NCI-H69 (cell line): ENCODE measurements around the gene CDH23.

ENCODE experiments used
- DNase-seq: peaks from one replicate; lab custom pipeline; 2025; lab: John Stamatoyannopoulos, UW

CDH23 gene

DNA sequence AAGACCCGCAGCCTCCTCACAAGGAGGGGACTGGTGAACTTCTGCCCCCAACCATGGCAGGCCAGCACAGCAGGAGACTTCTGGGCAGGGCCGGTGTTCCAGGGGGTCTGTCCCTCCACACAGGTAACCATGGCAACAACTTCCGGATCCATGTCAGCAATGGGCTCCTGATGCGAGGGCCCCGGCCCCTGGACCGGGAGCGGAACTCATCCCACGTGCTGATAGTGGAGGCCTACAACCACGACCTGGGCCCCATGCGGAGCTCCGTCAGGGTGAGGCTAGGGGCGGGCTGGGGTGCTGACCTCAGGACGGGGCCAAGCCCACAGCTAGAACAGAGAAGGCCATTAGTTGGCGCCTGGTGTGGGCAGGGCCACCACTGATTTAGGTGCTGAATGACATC is 328.5 kb downstream of the CDH23 start:
- no peak for DNase-seq

DNA sequence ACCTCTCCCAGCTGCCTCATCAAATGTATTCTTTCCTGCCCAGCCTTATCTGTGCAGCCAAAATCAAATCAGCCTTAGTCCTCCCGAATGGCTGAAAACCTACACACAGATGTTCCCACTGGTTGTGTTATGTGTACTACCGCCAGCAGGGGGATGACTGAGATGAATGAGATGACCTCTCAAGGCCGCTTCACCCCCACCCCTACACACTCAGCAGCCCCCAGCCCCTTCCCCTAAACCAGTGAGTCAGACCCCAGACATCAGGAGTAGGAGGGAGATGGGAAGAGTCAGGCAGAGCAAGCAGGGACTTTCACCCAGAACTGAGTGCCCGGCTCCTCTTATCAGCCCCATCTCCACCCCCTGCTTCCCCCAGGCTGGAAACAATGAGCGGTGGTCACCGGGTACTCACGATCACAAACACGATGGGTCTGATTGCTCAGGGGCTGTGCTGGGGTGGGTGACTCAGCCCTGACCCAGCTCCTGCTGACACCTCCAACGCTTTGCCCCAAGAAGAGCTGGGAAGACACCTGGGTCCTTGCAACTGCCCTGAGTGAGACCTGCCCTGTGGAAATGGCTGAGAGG is 329.4 kb downstream of the CDH23 start:
- DNase-seq: no peak

GRCh38 chr10:71726580-71727104 is 329.9 kb downstream of the CDH23 start:
- no peak for DNase-seq

- DNase-seq: no peak
These were observed 330.5 kb downstream of the CDH23 start for GRCh38 chr10:71727105-71727737.

DNA sequence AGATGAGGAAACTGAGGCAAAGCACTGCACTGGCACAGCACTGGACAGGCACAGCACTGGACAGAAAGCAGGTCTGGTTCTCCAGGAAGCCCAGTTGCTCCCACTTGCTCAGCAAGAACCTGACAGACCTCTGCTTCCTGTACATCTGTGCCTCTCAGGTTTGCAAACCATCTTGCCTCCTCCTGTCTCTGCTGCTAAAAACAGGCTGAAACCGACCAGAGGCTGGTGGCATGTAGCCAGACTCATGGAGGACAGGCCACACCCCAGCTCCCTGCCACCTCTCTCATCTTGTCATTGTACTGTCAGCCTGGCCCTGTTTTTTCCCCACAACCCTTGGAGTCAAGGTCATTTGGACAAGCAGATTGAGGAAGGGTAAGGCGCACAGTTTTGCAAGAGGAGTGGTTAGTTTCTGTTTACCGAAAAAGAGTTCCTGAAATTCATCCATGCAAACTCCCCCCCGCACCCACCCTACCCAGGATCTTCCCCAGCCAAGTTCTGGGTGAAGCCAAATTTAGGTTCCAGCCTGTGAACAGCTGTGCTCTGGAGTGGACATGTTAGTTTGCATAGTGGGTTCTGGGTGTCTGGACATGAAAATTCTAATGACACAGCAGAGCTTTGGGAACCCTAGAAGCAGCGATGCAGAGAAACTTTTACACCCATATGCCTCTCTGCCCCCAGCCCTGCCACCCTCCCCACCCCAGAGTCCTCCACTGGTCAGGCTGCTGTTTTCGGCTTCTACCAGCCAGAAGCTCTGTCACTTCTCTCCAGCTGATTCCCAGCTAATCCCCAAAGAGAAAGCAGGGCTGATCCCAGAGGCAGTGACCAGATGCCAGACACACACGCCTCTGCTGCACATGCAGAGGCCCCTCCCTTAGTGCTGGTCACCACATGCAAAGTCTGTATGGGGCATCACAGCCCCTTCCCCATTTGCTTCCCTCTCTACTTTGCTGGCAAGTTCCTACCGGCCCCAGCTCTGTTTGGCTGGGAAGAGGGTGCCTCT is 331.3 kb downstream of the CDH23 start:
- DNase-seq: peak; percentile 75

GRCh38 chr10:71729161-71729636 is 332.5 kb downstream of the CDH23 start:
- DNase-seq: peak; percentile 86

GRCh38 chr10:71731791-71732190 is 335.1 kb downstream of the CDH23 start:
- DNase-seq: no peak

- no peak for DNase-seq
These were observed 338.1 kb downstream of the CDH23 start for GRCh38 chr10:71734797-71735196.

DNA sequence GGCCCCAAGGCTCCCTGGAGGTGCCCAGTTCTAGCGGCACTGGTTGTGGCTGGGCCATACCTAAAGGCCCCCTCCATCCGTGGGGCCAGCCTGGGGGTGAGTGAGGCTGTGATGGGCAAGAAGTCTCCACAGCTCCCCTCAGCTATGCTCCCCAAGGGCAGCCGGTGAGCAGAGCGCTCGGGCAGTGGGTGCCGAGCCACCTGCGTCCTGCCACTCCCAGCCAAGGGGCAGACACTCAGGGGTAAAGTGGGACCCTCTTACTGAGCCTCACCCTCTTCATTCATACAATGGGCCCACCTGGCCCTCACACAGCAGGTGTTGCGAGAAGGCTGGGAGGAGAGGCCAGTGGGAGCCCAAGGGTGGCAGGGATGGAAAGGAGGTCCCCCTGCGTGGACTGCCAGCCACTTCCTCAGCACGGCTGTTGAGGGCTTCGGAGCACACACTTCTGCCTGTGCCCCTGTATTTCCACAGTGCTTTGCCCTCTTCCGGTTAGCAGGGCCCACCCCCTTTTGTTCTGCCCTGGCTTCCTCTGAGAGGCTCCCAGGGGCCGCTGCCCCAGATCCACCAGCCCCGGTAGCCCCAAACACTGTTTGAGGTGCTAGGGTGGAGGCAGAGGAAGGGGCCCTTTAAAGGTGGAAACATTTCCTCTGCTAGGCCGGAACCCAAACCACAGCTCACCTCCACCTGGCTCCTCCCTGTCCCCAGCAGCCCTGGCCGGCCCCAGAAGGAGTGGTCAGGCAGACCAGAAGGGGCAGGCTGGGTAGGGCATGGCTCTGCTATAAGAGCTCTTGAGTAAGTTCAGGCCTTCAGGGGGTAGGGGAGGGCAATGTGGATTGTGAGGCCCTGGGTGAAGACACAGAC is 339.2 kb downstream of the CDH23 start:
- no peak for DNase-seq

DNA sequence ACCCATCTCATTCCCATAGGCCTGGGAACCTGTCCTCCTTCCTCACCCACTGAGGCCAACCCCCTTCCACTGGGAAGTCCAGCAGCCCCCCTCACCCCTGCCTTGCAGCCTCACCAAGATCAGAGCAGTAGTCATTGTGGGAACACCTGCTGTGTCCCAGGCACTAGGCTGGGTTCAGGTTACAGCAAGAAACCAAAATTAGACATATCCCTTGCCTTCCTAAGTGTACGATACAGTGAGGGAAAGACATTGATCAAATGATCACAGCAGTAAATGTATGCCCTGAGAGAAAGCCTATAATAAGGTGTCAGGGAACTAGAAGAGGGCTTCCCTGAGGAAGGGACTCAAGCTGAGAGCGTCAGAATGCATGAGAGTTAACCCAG is 339.8 kb downstream of the CDH23 start:
- peak; percentile 76 for DNase-seq

DNA sequence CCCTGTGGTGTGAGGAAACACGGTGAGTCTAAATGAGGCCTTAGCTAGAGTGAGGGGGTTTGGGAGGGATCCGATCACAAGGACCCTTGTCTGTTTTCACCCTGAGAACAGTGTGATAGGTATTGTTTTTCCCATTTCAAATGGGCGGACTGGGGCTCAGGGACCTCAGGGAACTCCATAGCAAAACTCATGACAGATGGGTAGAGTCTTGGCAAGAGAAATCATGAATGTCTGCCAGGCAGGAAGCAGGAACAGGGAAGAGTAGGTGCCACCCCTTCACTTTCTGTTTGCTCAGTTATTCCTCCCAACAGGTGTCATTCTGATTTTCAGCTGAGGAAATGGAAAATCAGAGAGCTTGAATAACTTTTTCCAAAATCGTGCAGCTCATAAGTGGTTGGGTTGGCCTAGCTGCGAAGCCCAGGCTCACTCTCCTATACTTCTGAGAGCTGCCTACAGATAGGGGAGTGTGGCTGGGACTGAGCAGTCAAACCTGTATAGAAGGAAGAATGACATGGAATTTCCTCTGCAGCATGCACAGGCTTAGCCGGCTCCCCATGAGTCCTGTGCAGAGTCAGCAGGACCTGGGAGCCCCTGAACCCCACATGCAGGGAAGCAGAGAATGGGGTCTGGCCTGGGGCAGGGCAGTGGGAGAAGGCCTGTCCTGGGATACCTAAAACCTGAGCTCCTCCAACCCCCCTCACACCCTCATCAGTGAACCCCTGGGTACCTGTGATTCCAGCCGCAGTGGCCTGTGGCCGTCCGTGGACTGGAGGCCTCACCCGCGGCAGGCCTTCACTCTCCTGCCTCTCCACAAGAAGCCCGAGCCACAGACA is 340.5 kb downstream of the CDH23 start:
- peak; percentile 82 for DNase-seq

DNA sequence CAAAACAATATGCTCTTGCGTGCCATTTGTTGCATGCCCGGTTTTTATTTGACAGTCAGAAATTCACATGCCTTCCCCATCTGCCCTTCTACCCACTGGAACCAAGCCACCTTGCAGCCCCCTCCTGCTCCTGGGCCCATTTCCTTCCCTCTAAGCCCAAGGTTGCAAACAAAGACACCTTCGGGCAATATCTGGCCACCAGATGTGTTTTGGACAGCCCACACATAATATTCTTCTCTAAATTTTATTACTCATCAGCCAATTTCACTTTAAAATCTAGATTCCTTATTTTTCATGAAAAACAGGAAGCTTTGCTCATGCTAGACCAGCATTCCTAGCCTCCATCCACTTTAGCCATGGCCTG is 341.1 kb downstream of the CDH23 start:
- DNase-seq: no peak

DNA sequence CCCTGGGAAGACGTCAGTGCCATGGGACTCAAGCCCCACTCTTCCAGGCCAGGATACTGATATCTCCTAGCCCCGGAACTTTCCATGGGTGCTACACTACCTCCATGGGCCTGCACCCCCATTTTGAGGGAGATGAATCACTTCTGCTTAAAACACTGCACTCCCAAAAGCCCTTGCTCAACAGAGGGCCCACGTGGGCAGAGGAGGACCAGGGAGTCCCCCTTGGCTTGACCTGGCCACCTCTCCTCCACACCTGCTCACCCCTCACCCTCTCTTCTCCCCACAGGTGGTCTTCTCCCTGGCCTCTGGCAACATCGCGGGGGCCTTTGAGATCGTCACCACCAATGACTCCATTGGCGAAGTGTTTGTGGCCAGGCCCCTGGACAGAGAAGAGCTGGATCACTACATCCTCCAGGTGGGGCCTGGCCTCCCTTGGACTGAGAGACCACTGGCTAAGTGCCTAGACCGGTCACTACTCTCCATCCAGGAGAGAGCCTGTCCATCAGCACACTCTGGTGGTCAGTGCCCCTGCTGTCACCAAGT is 342.7 kb downstream of the CDH23 start:
- no peak for DNase-seq

DNA sequence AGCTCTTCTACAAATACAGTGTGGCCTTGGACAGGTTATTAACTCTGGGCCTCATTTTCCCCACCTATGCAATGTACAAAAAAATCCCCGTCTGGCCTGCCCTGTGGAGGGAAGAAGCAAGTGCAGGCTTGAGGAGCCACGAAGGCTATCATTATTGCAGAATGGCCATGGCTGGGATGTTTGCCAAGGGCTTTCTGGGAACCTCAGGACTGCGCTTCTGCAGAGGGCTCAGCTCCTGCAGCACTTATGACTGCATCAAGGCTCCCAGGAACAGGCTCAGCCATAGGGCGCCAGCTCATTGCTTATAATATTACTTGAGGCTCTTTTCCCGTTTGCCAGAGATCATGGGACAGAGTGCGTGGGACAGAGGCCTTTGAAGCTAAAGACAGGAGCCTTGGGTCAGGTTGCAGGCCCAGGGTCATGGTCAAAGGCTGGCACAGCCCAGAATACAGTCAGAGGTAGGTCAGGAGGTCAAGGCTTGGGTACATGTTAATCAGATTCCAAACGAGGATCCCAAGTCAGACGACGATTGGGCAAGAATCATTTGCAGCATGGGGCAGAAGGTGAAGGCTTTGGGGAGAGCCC is 343.4 kb downstream of the CDH23 start:
- peak; percentile 79 for DNase-seq

GRCh38 chr10:71741029-71741428 is 344.3 kb downstream of the CDH23 start:
- DNase-seq: no peak

DNA sequence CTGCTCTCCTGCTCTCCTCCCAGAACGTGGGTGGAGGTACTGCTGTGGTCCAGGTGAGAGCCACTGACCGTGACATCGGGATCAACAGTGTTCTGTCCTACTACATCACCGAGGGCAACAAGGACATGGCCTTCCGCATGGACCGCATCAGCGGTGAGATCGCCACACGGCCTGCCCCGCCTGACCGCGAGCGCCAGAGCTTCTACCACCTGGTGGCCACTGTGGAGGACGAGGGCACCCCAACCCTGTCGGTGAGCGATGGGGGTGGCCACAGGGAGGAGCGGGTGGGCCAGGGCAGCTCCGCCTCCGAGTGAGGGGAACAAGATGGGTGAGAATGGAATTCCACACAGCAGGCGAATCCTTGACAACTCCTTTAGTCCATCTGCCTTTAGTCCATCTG is 345.0 kb downstream of the CDH23 start:
- DNase-seq: no peak

GRCh38 chr10:71742301-71743088 is 345.8 kb downstream of the CDH23 start:
- peak; percentile 63 for DNase-seq

- no peak for DNase-seq
These were observed 346.5 kb downstream of the CDH23 start for GRCh38 chr10:71743089-71743838.
